ENCODE measurements around the gene SKI. TPM values are rescaled to one million over a fixed set of nuclear protein-coding genes. Genes with fewer than 3 reads are reported as not detected.

Gene SKI
- total and polyA plus RNA-seq, 2 experiments from 2014 or later = 9.3 to 66.8 TPM

DNA sequence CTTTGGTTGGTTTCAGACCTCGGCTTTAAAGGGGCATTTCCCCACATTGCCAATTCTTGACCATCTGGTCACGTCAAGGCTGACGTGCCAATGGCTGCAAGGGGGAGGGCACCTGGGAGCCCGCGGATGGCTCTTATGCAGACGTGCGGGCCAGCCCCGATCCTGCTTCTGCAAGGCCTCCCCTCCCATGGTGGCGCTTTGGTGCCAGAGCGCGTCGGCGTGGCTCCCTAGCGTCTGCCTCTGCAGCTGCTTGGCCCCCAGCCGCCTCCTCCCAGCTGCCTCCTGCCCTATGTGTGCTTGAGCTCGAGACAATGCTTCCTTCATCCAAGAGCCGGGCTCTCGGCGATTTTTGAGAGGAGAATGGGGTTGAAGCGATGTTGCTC lies 29.1 kb downstream of the SKI start:
- Mint-ChIP-seq H3K27me3 (ENCODE audit: insufficient read depth, low read depth, poor library complexity) (peaks cover 10% of the 10 kb centered on the region), H3K36me3 (ENCODE audit: low read depth) (peaks cover 15% of the 10 kb centered on the region), H3K27ac (peak overlapping the region; percentile 28; the same call in 1 of the 2 replicates), H3K4me3 (no peak overlapping the region), H3K9me3 (no peaks in the 10 kb centered on the region; the same call in 2 of the 3 replicates), H3K4me1 (peaks cover 34% of the 10 kb centered on the region)
- Histone ChIP-seq H3K27me3 (ENCODE audit: insufficient read depth) (no peaks in the 10 kb centered on the region), H3K4me2 (no peak overlapping the region), H3K4me3 (no peak overlapping the region), H4K20me1 (replicated peaks; ENCODE audit: insufficient read depth) (peaks cover 48% of the 10 kb centered on the region), H3K27ac (ENCODE audit: low read depth) (peak overlapping the region; percentile 81; the same call in 1 of the 2 replicates), H3K36me3 (ENCODE audit: insufficient read depth) (no peaks in the 10 kb centered on the region), H3K79me2 (replicated peaks; ENCODE audit: insufficient read depth) (peaks cover 98% of the 10 kb centered on the region), H3F3A (replicated peaks; ENCODE audit: low read depth) (peaks cover 24% of the 10 kb centered on the region), H3K9me2 (ENCODE audit: insufficient read depth) (0 out of 2 replicates have a peak, but pooled peaks cover 12% of the 10 kb centered on the region), H2AFZ (no peak overlapping the region), H3K4me1 (ENCODE audit: insufficient read depth) (peaks cover 16% of the 10 kb centered on the region)
- no peak for TF ChIP-seq NANOG (IDR thresholded peaks at IDR 0.05; ENCODE audit: borderline replicate concordance)
- peak; percentile 53 for DNase-seq (ENCODE audit: low spot score)
- ATAC-seq = peak; percentile 68

DNA sequence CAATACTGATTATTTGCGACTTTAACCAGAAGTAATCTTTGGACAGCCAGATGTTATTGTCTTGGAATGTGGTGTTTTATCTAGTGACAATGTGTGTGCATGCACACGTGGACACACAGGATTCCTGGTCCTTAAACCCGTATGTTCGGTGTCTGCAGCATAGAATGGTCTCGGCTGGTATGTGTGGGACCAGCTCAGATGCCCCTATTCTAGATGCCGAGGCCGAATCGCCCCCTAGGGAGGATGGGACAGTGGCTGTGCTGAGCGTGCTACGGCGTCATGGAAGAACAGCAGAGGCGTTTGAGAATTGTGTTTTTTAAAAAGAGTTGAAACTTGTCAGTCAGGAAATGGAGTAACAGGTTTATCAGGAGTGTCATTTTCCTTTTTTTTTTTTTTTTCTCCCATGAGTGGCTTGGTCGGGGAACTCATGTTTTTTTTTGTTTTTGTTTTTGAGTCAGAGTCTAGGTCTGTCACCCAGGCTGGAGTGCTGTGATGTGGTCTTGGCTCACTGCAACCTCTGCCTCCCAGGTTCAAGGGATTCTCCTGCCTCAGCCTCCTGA lies 30.1 kb downstream of the SKI start:
- no peak for DNase-seq (ENCODE audit: low spot score)
- 0 out of 2 replicates have a peak, but pooled peaks cover 12% of the 10 kb centered on the region for H3K9me2 ChIP-seq (ENCODE audit: insufficient read depth)
- no peak overlapping the region for H3K4me3 ChIP-seq
- H3K9me3 Mint-ChIP-seq = no peaks in the 10 kb centered on the region; the same call in 2 of the 3 replicates
- peaks cover 9% of the 10 kb centered on the region for H3K27me3 Mint-ChIP-seq (ENCODE audit: insufficient read depth, low read depth, poor library complexity)
- H3K4me1 Mint-ChIP-seq = peaks cover 30% of the 10 kb centered on the region
- H3K79me2 ChIP-seq (replicated peaks; ENCODE audit: insufficient read depth) = peaks cover 98% of the 10 kb centered on the region
- no peak overlapping the region for H3K4me2 ChIP-seq
- H3F3A ChIP-seq (replicated peaks; ENCODE audit: low read depth) = peaks cover 24% of the 10 kb centered on the region
- peaks cover 7% of the 10 kb centered on the region for H3K36me3 Mint-ChIP-seq (ENCODE audit: low read depth)
- no peaks in the 10 kb centered on the region for H3K36me3 ChIP-seq (ENCODE audit: insufficient read depth)
- H3K27ac Mint-ChIP-seq = peak overlapping the region; percentile 60; the same call in 1 of the 2 replicates
- no peak overlapping the region for H2AFZ ChIP-seq
- H3K27ac ChIP-seq (ENCODE audit: low read depth) = peak overlapping the region; percentile 8; the same call in 1 of the 2 replicates
- TF ChIP-seq CREB1 (CRISPR knock-in tag; IDR thresholded peaks at IDR 0.05; ENCODE audit: low read depth) = no peak
- no peak for TF ChIP-seq EZH2 (IDR thresholded peaks at IDR 0.05; ENCODE audit: low read depth, unreplicated experiment)
- TF ChIP-seq, protein P1, sequence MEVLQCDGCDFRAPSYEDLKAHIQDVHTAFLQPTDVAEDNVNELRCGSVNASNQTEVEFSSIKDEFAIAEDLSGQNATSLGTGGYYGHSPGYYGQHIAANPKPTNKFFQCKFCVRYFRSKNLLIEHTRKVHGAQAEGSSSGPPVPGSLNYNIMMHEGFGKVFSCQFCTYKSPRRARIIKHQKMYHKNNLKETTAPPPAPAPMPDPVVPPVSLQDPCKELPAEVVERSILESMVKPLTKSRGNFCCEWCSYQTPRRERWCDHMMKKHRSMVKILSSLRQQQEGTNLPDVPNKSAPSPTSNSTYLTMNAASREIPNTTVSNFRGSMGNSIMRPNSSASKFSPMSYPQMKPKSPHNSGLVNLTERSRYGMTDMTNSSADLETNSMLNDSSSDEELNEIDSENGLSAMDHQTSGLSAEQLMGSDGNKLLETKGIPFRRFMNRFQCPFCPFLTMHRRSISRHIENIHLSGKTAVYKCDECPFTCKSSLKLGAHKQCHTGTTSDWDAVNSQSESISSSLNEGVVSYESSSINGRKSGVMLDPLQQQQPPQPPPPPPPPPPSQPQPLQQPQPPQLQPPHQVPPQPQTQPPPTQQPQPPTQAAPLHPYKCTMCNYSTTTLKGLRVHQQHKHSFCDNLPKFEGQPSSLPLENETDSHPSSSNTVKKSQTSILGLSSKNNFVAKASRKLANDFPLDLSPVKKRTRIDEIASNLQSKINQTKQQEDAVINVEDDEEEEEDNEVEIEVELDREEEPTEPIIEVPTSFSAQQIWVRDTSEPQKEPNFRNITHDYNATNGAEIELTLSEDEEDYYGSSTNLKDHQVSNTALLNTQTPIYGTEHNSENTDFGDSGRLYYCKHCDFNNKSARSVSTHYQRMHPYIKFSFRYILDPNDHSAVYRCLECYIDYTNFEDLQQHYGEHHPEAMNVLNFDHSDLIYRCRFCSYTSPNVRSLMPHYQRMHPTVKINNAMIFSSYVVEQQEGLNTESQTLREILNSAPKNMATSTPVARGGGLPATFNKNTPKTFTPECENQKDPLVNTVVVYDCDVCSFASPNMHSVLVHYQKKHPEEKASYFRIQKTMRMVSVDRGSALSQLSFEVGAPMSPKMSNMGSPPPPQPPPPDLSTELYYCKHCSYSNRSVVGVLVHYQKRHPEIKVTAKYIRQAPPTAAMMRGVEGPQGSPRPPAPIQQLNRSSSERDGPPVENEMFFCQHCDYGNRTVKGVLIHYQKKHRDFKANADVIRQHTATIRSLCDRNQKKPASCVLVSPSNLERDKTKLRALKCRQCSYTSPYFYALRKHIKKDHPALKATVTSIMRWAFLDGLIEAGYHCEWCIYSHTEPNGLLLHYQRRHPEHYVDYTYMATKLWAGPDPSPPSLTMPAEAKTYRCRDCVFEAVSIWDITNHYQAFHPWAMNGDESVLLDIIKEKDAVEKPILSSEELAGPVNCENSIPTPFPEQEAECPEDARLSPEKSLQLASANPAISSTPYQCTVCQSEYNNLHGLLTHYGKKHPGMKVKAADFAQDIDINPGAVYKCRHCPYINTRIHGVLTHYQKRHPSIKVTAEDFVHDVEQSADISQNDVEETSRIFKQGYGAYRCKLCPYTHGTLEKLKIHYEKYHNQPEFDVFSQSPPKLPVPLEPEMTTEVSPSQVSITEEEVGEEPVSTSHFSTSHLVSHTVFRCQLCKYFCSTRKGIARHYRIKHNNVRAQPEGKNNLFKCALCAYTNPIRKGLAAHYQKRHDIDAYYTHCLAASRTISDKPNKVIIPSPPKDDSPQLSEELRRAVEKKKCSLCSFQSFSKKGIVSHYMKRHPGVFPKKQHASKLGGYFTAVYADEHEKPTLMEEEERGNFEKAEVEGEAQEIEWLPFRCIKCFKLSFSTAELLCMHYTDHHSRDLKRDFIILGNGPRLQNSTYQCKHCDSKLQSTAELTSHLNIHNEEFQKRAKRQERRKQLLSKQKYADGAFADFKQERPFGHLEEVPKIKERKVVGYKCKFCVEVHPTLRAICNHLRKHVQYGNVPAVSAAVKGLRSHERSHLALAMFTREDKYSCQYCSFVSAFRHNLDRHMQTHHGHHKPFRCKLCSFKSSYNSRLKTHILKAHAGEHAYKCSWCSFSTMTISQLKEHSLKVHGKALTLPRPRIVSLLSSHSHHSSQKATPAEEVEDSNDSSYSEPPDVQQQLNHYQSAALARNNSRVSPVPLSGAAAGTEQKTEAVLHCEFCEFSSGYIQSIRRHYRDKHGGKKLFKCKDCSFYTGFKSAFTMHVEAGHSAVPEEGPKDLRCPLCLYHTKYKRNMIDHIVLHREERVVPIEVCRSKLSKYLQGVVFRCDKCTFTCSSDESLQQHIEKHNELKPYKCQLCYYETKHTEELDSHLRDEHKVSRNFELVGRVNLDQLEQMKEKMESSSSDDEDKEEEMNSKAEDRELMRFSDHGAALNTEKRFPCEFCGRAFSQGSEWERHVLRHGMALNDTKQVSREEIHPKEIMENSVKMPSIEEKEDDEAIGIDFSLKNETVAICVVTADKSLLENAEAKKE (CRISPR knock-in tag; IDR thresholded peaks at IDR 0.05) = no peak
- TF ChIP-seq, protein P2, sequence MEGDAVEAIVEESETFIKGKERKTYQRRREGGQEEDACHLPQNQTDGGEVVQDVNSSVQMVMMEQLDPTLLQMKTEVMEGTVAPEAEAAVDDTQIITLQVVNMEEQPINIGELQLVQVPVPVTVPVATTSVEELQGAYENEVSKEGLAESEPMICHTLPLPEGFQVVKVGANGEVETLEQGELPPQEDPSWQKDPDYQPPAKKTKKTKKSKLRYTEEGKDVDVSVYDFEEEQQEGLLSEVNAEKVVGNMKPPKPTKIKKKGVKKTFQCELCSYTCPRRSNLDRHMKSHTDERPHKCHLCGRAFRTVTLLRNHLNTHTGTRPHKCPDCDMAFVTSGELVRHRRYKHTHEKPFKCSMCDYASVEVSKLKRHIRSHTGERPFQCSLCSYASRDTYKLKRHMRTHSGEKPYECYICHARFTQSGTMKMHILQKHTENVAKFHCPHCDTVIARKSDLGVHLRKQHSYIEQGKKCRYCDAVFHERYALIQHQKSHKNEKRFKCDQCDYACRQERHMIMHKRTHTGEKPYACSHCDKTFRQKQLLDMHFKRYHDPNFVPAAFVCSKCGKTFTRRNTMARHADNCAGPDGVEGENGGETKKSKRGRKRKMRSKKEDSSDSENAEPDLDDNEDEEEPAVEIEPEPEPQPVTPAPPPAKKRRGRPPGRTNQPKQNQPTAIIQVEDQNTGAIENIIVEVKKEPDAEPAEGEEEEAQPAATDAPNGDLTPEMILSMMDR (conservative IDR thresholded peaks at IDR 0.05; ENCODE audit: low read depth in 2 of 2) = no peak
- TF ChIP-seq ZNF331 (CRISPR knock-in tag; IDR thresholded peaks at IDR 0.05; ENCODE audit: low read depth) = no peak
- no peak for TF ChIP-seq POLR2AphosphoS5 (IDR thresholded peaks at IDR 0.05; ENCODE audit: low read depth)
- TF ChIP-seq NANOG (IDR thresholded peaks at IDR 0.05; ENCODE audit: borderline replicate concordance) = no peak
- TF ChIP-seq, protein P3, sequence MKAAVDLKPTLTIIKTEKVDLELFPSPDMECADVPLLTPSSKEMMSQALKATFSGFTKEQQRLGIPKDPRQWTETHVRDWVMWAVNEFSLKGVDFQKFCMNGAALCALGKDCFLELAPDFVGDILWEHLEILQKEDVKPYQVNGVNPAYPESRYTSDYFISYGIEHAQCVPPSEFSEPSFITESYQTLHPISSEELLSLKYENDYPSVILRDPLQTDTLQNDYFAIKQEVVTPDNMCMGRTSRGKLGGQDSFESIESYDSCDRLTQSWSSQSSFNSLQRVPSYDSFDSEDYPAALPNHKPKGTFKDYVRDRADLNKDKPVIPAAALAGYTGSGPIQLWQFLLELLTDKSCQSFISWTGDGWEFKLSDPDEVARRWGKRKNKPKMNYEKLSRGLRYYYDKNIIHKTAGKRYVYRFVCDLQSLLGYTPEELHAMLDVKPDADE (IDR thresholded peaks at IDR 0.05) = no peak
- no peak for TF ChIP-seq STAT1 (IDR thresholded peaks at IDR 0.05; ENCODE audit: unreplicated experiment)
- no peak overlapping the region; the same call in 2 of the 3 replicates for H3K4me3 Mint-ChIP-seq
- ATAC-seq = no peak
- H3K4me1 ChIP-seq (ENCODE audit: insufficient read depth) = peaks cover 16% of the 10 kb centered on the region
- H3K27me3 ChIP-seq (ENCODE audit: insufficient read depth) = no peaks in the 10 kb centered on the region
- peaks cover 52% of the 10 kb centered on the region for H4K20me1 ChIP-seq (replicated peaks; ENCODE audit: insufficient read depth)

All from GM23338 (cell line).